Stomach (tissue), 9 donors: ENCODE measurements around the gene CECR2. TPM values are rescaled to one million over a fixed set of nuclear protein-coding genes. Genes with fewer than 3 reads are reported as not detected.
"Not testable (repeated sequence)": the region's sequence is repeated elsewhere in the genome, so short reads cannot be mapped to it uniquely, and the experiment has no call there.

Source experiments
- DNase-seq, 2 donors: peaks; one replicate each; pipeline versions ENCODE4 v3.0.0 to v3.0.0-alpha.2; 2013 to 2019
- H3K27ac ChIP-seq, 5 donors: fragments of 200-600 bp in 4 of 5; sonication (generic) in 4 of 5; one replicate each; pipeline ENCODE4 v1.5.1; 2013 to 2019; ENCODE audit warnings: mild to moderate bottlenecking in 1 of 5, moderate library complexity in 1 of 5
- H3K27me3 ChIP-seq, 3 donors: fragments of 200-600 bp; sonication (generic); one replicate each; pipeline ENCODE4 v1.5.1; 2017 to 2019; ENCODE audit warnings: mixed run types in 1 of 3
- H3K36me3 ChIP-seq, 4 donors: fragments of 200-600 bp; sonication (generic); 1 replicate in 3 of 4; 2 replicates in 1 of 4; pipeline ENCODE4 v1.5.1; 2016 to 2019
- H3K4me1 ChIP-seq, 4 donors: fragments of 200-600 bp; sonication (generic); one replicate each; pipeline ENCODE4 v1.5.1; 2016 to 2019
- H3K4me3 ChIP-seq, 4 donors: fragments of 200-600 bp; sonication (generic) in 3 of 4; one replicate each; pipeline ENCODE4 v1.5.1; 2016 to 2019; ENCODE audit warnings: mild to moderate bottlenecking in 1 of 4
- H3K9me3 ChIP-seq, 4 donors: fragments of 200-600 bp; sonication (generic); one replicate each; pipeline ENCODE4 v1.5.1; 2016 to 2019
- CTCF ChIP-seq, 7 experiments: fragments of 450-650 bp in 4 of 7; fragments of 200-600 bp in 3 of 7; sonication (generic) in 3 of 7; IDR thresholded peaks; one replicate each; pipeline ENCODE4 v1.5.1; 2016 to 2019; ENCODE audit warnings: antibody characterized with exemption in 7 of 7, control low read depth in 2 of 7, mild to moderate bottlenecking in 1 of 7
- EP300 ChIP-seq: sonication (generic); formaldehyde crosslinking; IDR thresholded peaks from one replicate; pipeline ENCODE4 v1.6.1; 2017; ENCODE audit warnings: antibody characterized with exemption
- POLR2A ChIP-seq, 4 donors: fragments of 450-650 bp; IDR thresholded peaks; one replicate each; pipeline ENCODE4 v1.6.1; 2016; ENCODE audit warnings: antibody characterized with exemption in 4 of 4, control low read depth in 2 of 4, mild to moderate bottlenecking in 1 of 4, moderate library complexity in 1 of 4
- POLR2AphosphoS5 ChIP-seq, 3 donors: sonication (generic); formaldehyde crosslinking; IDR thresholded peaks; one replicate each; pipeline ENCODE4 v1.6.1; 2016; ENCODE audit warnings: antibody characterized with exemption in 3 of 3
- WGBS, 5 donors: extraction: QIAGEN DNeasy Blood & Tissue Kit in 3 of 5; methylation state at CpG; one replicate each; pipeline versions ENCODE4 v1.1.5 to v1.1.7; 2013 to 2018; 5-methylcytosine and 5-hydroxymethylcytosine counted together
- intact Hi-C: fragments of 100-400 bp; cut with DNase I; formaldehyde crosslinking; loops from one replicate; pipeline ENCODE4 v1.15.1; 2023; ENCODE audit warnings: low total_unique reads
- polyA plus RNA-seq, 3 donors: library from polyadenylated mRNA; stranded (reverse); fragments of 200-250 nt; gene quantifications; one replicate each; pipeline ENCODE4 v1.2.3, GENCODE V29; 2013
- total RNA-seq, 5 donors: library from RNA; depleted of rRNA; stranded (reverse); fragments of >200 nt; gene quantifications; one replicate each; pipeline versions ENCODE4 v1.1.0 to v1.2.3, GENCODE V29; 2014 to 2016
- donor health status: healthy with polysubstance abuse.
- donor health status: Bipolar disorder and iron deficiency.
- donor health status: healthy.

Gene CECR2
- total and polyA plus RNA-seq, 8 donors = 0.13 to 3.1 (median 0.44) TPM; not detected in 1

- H3K27me3 ChIP-seq = no peaks in the 10 kb centered on the region
- H3K4me3 ChIP-seq = no peak overlapping the region
- no peak for DNase-seq
- WGBS, 5 donors = 61 to 76% (median 69%) methylated on average over 3 of the region's 3 CpGs
- H3K36me3 ChIP-seq = no peaks in the 10 kb centered on the region
- no peak for TF ChIP-seq EP300
- no peak for TF ChIP-seq POLR2AphosphoS5 (IDR thresholded peaks at IDR 0.05)
- no peak for TF ChIP-seq CTCF (IDR thresholded peaks at IDR 0.05)
- no peak for TF ChIP-seq POLR2A (IDR thresholded peaks at IDR 0.05)
- H3K27ac ChIP-seq = no peak overlapping the region
- no peaks in the 10 kb centered on the region for H3K9me3 ChIP-seq
- intact Hi-C loops = no loop called here
- no peaks in the 10 kb centered on the region for H3K4me1 ChIP-seq
Observed at GRCh38 chr22:17518406-17518805, 149.1 kb downstream of the CECR2 start.

- H3K27ac ChIP-seq, DNase-seq, H3K9me3 ChIP-seq, H3K4me1 ChIP-seq, H3K27me3 ChIP-seq, H3K4me3 ChIP-seq, intact Hi-C loops, H3K36me3 ChIP-seq: not testable (repeated sequence)
- 95 to 100% (median 97%) methylated on average over 1 of the region's 1 CpG for WGBS, 5 donors
Observed at GRCh38 chr22:17521971-17522370, 152.7 kb downstream of the CECR2 start.

GRCh38 chr22:17523925-17524324 lies 154.7 kb downstream of the CECR2 start:
- no peak overlapping the region for H3K4me3 ChIP-seq
- WGBS, 5 donors = 66 to 76% (median 72%) methylated on average over 10 of the region's 10 CpGs

GRCh38 chr22:17536269-17536668 lies 167.0 kb downstream of the CECR2 start:
- Histone ChIP-seq H3K27me3 (no peaks in the 10 kb centered on the region), H3K4me3 (no peak overlapping the region), H3K36me3 (no peaks in the 10 kb centered on the region), H3K27ac (no peak overlapping the region), H3K4me1 (no peaks in the 10 kb centered on the region), H3K9me3 (no peaks in the 10 kb centered on the region)
- TF ChIP-seq POLR2A (IDR thresholded peaks at IDR 0.05) (no peak), CTCF (IDR thresholded peaks at IDR 0.05) (no peak), POLR2AphosphoS5 (IDR thresholded peaks at IDR 0.05) (no peak), EP300 (no peak)
- peak in 1 of 2 donors; percentile 28 for DNase-seq
- 68 to 89% (median 84%) methylated on average over 5 of the region's 5 CpGs for WGBS, 5 donors
- intact Hi-C loops = no loop called here

More at GRCh38 chr22:17523925-17524324, 154.7 kb downstream of the CECR2 start:
- intact Hi-C loops = no loop called here
- Histone ChIP-seq H3K27me3 (peaks cover 0 to 18% (median 3%) of the 10 kb centered on the region in 3 donors), H3K36me3 (no peaks in the 10 kb centered on the region), H3K9me3 (no peaks in the 10 kb centered on the region), H3K4me1 (no peaks in the 10 kb centered on the region), H3K27ac (no peak overlapping the region)
- no peak for TF ChIP-seq EP300
- TF ChIP-seq POLR2AphosphoS5 (IDR thresholded peaks at IDR 0.05) = no peak
- TF ChIP-seq CTCF (IDR thresholded peaks at IDR 0.05) = no peak
- no peak for TF ChIP-seq POLR2A (IDR thresholded peaks at IDR 0.05)
- no peak for DNase-seq

GRCh38 chr22:17537155-17537554 lies 167.9 kb downstream of the CECR2 start:
- intact Hi-C loops = no loop called here
- Histone ChIP-seq H3K36me3 (peaks cover 0 to 1% (median 0%) of the 10 kb centered on the region in 4 donors), H3K27ac (no peak overlapping the region), H3K27me3 (no peaks in the 10 kb centered on the region), H3K4me1 (no peaks in the 10 kb centered on the region), H3K9me3 (no peaks in the 10 kb centered on the region), H3K4me3 (no peak overlapping the region)
- TF ChIP-seq CTCF (IDR thresholded peaks at IDR 0.05) (no peak), POLR2AphosphoS5 (IDR thresholded peaks at IDR 0.05) (no peak), POLR2A (IDR thresholded peaks at IDR 0.05) (no peak), EP300 (no peak)
- 70 to 92% (median 78%) methylated on average over 2 of the region's 2 CpGs for WGBS, 5 donors
- no peak for DNase-seq
